GM12878 (cell line): ENCODE measurements around the gene RYR2. TPM values are rescaled to one million over a fixed set of nuclear protein-coding genes. Genes with fewer than 3 reads are reported as not detected.

Experiments used
- ATAC-seq: fragments of 200-7000 bp; cut with Tn5 transposase; 3 replicates; pipeline ENCODE4 v1.9.1; 2020; ENCODE audit warnings: mild to moderate bottlenecking, moderate library complexity
- Bru-seq: library from RNA; stranded (reverse); fragments of 400-500 nt; gene quantifications from one replicate; lab custom pipeline; 2021; lab: Mats Ljungman, UMichigan
- BruChase-seq, 2 experiments: library from RNA; stranded (reverse); fragments of 400-500 nt; gene quantifications; one replicate each; lab custom pipeline; 2021; lab: Mats Ljungman, UMichigan
- BruUV-seq: library from RNA; stranded (reverse); fragments of 400-500 nt; replicated peaks from 2 replicates; lab custom pipeline; 2021; lab: Mats Ljungman, UMichigan
- CTCF ChIA-PET: fragments of 300-600 bp; sonication (Branson Sonifier 250); formaldehyde crosslinking; extraction: SDS; loops from one replicate; lab custom pipeline; 2021; ENCODE audit warnings: inconsistent platforms; lab: Yijun Ruan, JAX
- POLR2A ChIA-PET: fragments of 350-600 bp; formaldehyde crosslinking; extraction: SDS; loops from one replicate; lab custom pipeline; 2021; ENCODE audit warnings: inconsistent platforms; lab: Charles Lee
- RAD21 ChIA-PET: fragments of 300-600 bp; sonication (Branson Sonifier 250); formaldehyde crosslinking; loops from one replicate; lab custom pipeline; 2023; ENCODE audit warnings: antibody characterized with exemption; ENCODE audit not compliant: unreplicated experiment; lab: Charles Lee
- SMC1A ChIA-PET: fragments of 300-600 bp; sonication (Branson Sonifier 250); formaldehyde crosslinking; loops from one replicate; lab custom pipeline; 2023; ENCODE audit not compliant: unreplicated experiment, uncharacterized antibody; lab: Charles Lee
- DNase-seq: peaks from one replicate; pipeline ENCODE4 v3.0.0-alpha.2; 2011; ENCODE audit warnings: low read depth, low spot score
- FAIRE-seq: peaks from 3 replicates; lab custom pipeline; 2011; peaks lifted over from hg19 to GRCh38; lab: Jason Lieb, UNC
- H2AFZ ChIP-seq: 2 replicates; pipeline ENCODE4 v1.6.0; 2011; ENCODE audit warnings: low read depth, low read length, control low read depth; ENCODE audit not compliant: control insufficient read depth
- H3K27ac ChIP-seq: 2 replicates; pipeline ENCODE4 v1.5.1; 2011; ENCODE audit warnings: control low read depth; ENCODE audit not compliant: control insufficient read depth, insufficient read depth
- H3K27me3 ChIP-seq, 2 experiments: replicated peaks in 1 of 2; 2 replicates each; pipeline versions ENCODE4 v1.6.0 to v1.6.1; 2011; ENCODE audit warnings: low read length in 1 of 2; ENCODE audit not compliant: control insufficient read depth in 2 of 2, insufficient read depth in 2 of 2
- H3K36me3 ChIP-seq, 2 experiments: 2 replicates each; pipeline ENCODE4 v1.5.1; 2011; ENCODE audit warnings: low read length in 1 of 2; ENCODE audit not compliant: control insufficient read depth in 2 of 2, insufficient read depth in 2 of 2
- H3K4me1 ChIP-seq: 2 replicates; pipeline ENCODE4 v1.6.1; 2011; ENCODE audit warnings: mild to moderate bottlenecking, low read length, moderate library complexity, mixed read lengths; ENCODE audit not compliant: control insufficient read depth, insufficient read depth
- H3K4me2 ChIP-seq: 2 replicates; pipeline ENCODE4 v1.6.0; 2011; ENCODE audit warnings: control low read depth; ENCODE audit not compliant: control insufficient read depth, insufficient read depth
- H3K4me3 ChIP-seq: fragments of 200-600 bp; sonication (generic); 2 replicates; pipeline ENCODE4 v1.5.1; 2016
- H3K79me2 ChIP-seq: 2 replicates; pipeline ENCODE4 v1.6.0; 2011; ENCODE audit warnings: low read length; ENCODE audit not compliant: control insufficient read depth, insufficient read depth
- H3K9ac ChIP-seq: 2 replicates; pipeline ENCODE4 v1.8.0; 2011; ENCODE audit warnings: low read length, control low read depth, mixed read lengths; ENCODE audit not compliant: control insufficient read depth, insufficient read depth
- H3K9me3 ChIP-seq: replicated peaks from 3 replicates; pipeline ENCODE4 v1.5.1; 2011; ENCODE audit warnings: mild to moderate bottlenecking, low read length; ENCODE audit not compliant: control insufficient read depth, insufficient read depth
- H4K20me1 ChIP-seq: 2 replicates; pipeline ENCODE4 v1.6.0; 2011; ENCODE audit not compliant: control insufficient read depth, insufficient read depth
- CREB1 ChIP-seq: IDR thresholded peaks from 2 replicates; pipeline ENCODE4 v1.6.1; 2012; ENCODE audit warnings: low read depth, mild to moderate bottlenecking, inconsistent platforms
- ESRRA ChIP-seq: IDR thresholded peaks from 2 replicates; pipeline ENCODE4 v1.6.1; 2012; ENCODE audit warnings: mild to moderate bottlenecking, low read length, improper control_type of control experiment
- ETV6 ChIP-seq, 2 experiments: fragments of 450-650 bp in 1 of 2; IDR thresholded peaks in 1 of 2; conservative IDR thresholded peaks in 1 of 2; 2 replicates each; pipeline ENCODE4 v1.6.1; 2014; ENCODE audit warnings: antibody characterized with exemption in 1 of 2, borderline replicate concordance in 1 of 2, low read depth in 1 of 2, mild to moderate bottlenecking in 1 of 2, moderate library complexity in 1 of 2
- FOS ChIP-seq: IDR thresholded peaks from 3 replicates; pipeline ENCODE4 v1.6.1; 2011; ENCODE audit warnings: borderline replicate concordance; ENCODE audit not compliant: insufficient read length; ENCODE audit errors: extremely low read depth
- MYB ChIP-seq: fragments of 150-350 bp; IDR thresholded peaks from 2 replicates; pipeline ENCODE4 v1.6.1; 2014; ENCODE audit warnings: mild to moderate bottlenecking, low read depth, low read length, borderline replicate concordance
- NR2C2 ChIP-seq: IDR thresholded peaks from 2 replicates; pipeline ENCODE4 v1.6.1; 2011; ENCODE audit warnings: borderline replicate concordance, low read depth; ENCODE audit not compliant: control insufficient read depth, insufficient read length
- PAX5 ChIP-seq: IDR thresholded peaks from 2 replicates; pipeline ENCODE4 v1.6.1; 2011; ENCODE audit warnings: low read depth, low read length, borderline replicate concordance
- PBX3 ChIP-seq: IDR thresholded peaks from 2 replicates; pipeline ENCODE4 v1.6.1; 2011; ENCODE audit warnings: mild to moderate bottlenecking, low read depth, low read length, moderate library complexity; ENCODE audit not compliant: insufficient replicate concordance
- RCOR1 ChIP-seq: conservative IDR thresholded peaks from 2 replicates; pipeline ENCODE4 v1.6.1; 2012; ENCODE audit warnings: low read depth, low read length, improper control_type of control experiment
- SUPT20H ChIP-seq: IDR thresholded peaks from 2 replicates; pipeline ENCODE4 v1.6.1; 2011; ENCODE audit warnings: low read depth, mild to moderate bottlenecking, low read length, moderate library complexity, borderline replicate concordance; ENCODE audit not compliant: control insufficient read depth
- TARDBP ChIP-seq: IDR thresholded peaks from 2 replicates; pipeline ENCODE4 v1.6.1; 2016; ENCODE audit warnings: borderline replicate concordance
- TCF12 ChIP-seq: IDR thresholded peaks from 2 replicates; pipeline ENCODE4 v1.6.1; 2011; ENCODE audit warnings: low read depth, mild to moderate bottlenecking, low read length
- WRNIP1 ChIP-seq: IDR thresholded peaks from 2 replicates; pipeline ENCODE4 v1.6.1; 2011; ENCODE audit warnings: low read depth, low read length, improper control_type of control experiment, borderline replicate concordance
- WGBS: methylation state at CpG from one replicate; pipeline ENCODE4 v1.1.6; 2016; ENCODE audit warnings: low lambda C conversion rate; ENCODE audit not compliant: insufficient replicate concordance, insufficient coverage; ENCODE audit errors: missing lambda C conversion rate; 5-methylcytosine and 5-hydroxymethylcytosine counted together
- in situ Hi-C: fragments of 300-500 bp; cut with MboI; formaldehyde crosslinking; loops from 9 replicates; pipeline ENCODE4 v1.14.3; 2018; ENCODE audit warnings: mixed read lengths
- intact Hi-C: fragments of 100-400 bp; cut with micrococcal nuclease; formaldehyde crosslinking; loops from one replicate; pipeline ENCODE4 v1.14.2; 2022; ENCODE audit not compliant: unreplicated experiment
- long read RNA-seq, 2 experiments: library from polyadenylated mRNA; unstranded; transcript quantifications; one replicate each; pipeline ENCODE4 v2.0.0, GENCODE V29; 2019 to 2020
- polyA minus RNA-seq, 3 experiments: library from RNA; depleted of rRNA, polyadenylated mRNA; stranded (reverse); fragments of >200 nt; gene quantifications; 2 replicates each; pipeline ENCODE4 v1.2.3, GENCODE V29; 2011
- polyA plus RNA-seq, 11 experiments: library from polyadenylated mRNA; depleted of rRNA in 4 of 11; unstranded in 6 of 11; stranded (reverse) in 5 of 11; fragments of >200 nt; fragmentation: Nextera tagmentation in 4 of 11; fragmentation: Illumina TruSeq in 1 of 11; extraction: Ambion mirVana in 4 of 11; extraction: Trizol in 1 of 11; gene quantifications; 1 replicate in 1 of 11; 2 replicates in 10 of 11; pipeline versions ENCODE4 v1.2.1 to v1.2.3, GENCODE V29; 2011 to 2016; ENCODE audit warnings: inconsistent platforms in 2 of 11, missing spikeins in 2 of 11, low read depth in 1 of 11
- total RNA-seq, 4 experiments: library from RNA; depleted of rRNA in 3 of 4; stranded (reverse); fragments of >200 nt in 3 of 4; fragmentation: Illumina TruSeq in 1 of 4; extraction: Trizol in 1 of 4; gene quantifications; 2 replicates each; pipeline versions ENCODE4 v1.2.1 to v1.2.3, GENCODE V29; 2013 to 2021

RYR2 gene
- total RNA-seq (2013; cell fraction: nucleolus; rRNA removed): 0.02 TPM in 2 replicates
- total RNA-seq (2014; rRNA removed): not detected in 2 replicates
- total RNA-seq (2014; rRNA removed; fragmentation: Illumina TruSeq; extraction: Trizol): not detected in 2 replicates
- total RNA-seq (2021): 0.03 TPM in 1 of 2 replicates, not detected in the other
- not detected for polyA plus RNA-seq (2011; ENCODE audit: low read depth)
- polyA plus RNA-seq (2011; rRNA removed): 0.04 and 0.10 TPM in 2 replicates
- polyA plus RNA-seq (2011; cell fraction: cytosol; rRNA removed): under 0.01 TPM in 1 of 2 replicates, not detected in the other
- 0.01 and 0.07 TPM in 2 replicates for polyA plus RNA-seq (2011; cell fraction: nucleus; rRNA removed)
- not detected in 2 replicates for polyA plus RNA-seq (2012)
- not detected in 2 replicates for polyA plus RNA-seq (2014; fragmentation: Illumina TruSeq; extraction: Trizol)
- polyA plus RNA-seq (2014; fragmentation: Nextera tagmentation; extraction: Ambion mirVana): not detected
- not detected in 2 replicates for polyA plus RNA-seq (2014; rRNA removed)
- under 1 TPM in 1 of 2 experiments, not detected in 1; 0.01 TPM for polyA plus RNA-seq (2016; fragmentation: Nextera tagmentation; extraction: Ambion mirVana)
- 0.07 and 0.10 TPM in 2 replicates for polyA minus RNA-seq (2011; rRNA and poly(A)+ RNA removed)
- polyA minus RNA-seq (2011; cell fraction: cytosol; rRNA and poly(A)+ RNA removed): not detected in 2 replicates
- polyA minus RNA-seq (2011; cell fraction: nucleus; rRNA and poly(A)+ RNA removed): 0.10 and 0.12 TPM in 2 replicates
- Bru-seq, nascent RNA: percentile 2 among the genes with signal in this experiment
- BruChase-seq, experiment 1, labeled RNA remaining after a 6-hour chase: percentile 1 among the genes with signal in this experiment
- percentile 2 among the genes with signal in this experiment for BruChase-seq, experiment 2, labeled RNA remaining after a 2-hour chase
- long read RNA-seq, experiment 1: 0 reads
- long read RNA-seq, experiment 2, partial matches to known transcripts: 0 of 5 reads
- long read RNA-seq, experiment 2, other reads (novel, unspliced or antisense): 5 of 5 reads

GRCh38 chr1:237041795-237042525 is at the start of gene RYR2:
TSS of gene RYR2 (plus strand) at chr1:237042184. CDS start at chr1:237042522, 338 bp downstream.
- ATAC-seq: no peak
- in situ Hi-C loops: no loop called here

GRCh38 chr1:236992449-236992848 is 49.5 kb upstream of the RYR2 start:
- no peak overlapping the region for H3K4me3 ChIP-seq
- ChIA-PET POLR2A (no interaction called here), RAD21 (no interaction called here), CTCF (no interaction called here), SMC1A (no interaction called here)
- no peaks in the 10 kb centered on the region for H3K79me2 ChIP-seq
- H3K27me3 ChIP-seq: no peaks in the 10 kb centered on the region
- intact Hi-C loops (no loop called here), in situ Hi-C loops (no loop called here)
- H3K4me1 ChIP-seq: no peaks in the 10 kb centered on the region
- FAIRE-seq (no peak), DNase-seq (no peak), ATAC-seq (no peak)
- no peak overlapping the region for H3K27ac ChIP-seq
- WGBS: 40% methylated on average over 8 of the region's 8 CpGs
- H3K36me3 ChIP-seq: no peaks in the 10 kb centered on the region
- H3K4me2 ChIP-seq: no peak overlapping the region
- no peaks in the 10 kb centered on the region; the same call in 2 of the 3 replicates for H3K9me3 ChIP-seq
- H2AFZ ChIP-seq: no peak overlapping the region
- no peaks in the 10 kb centered on the region for H4K20me1 ChIP-seq
- H3K9ac ChIP-seq: no peak overlapping the region
- BruUV-seq: no TSS peak
- TF ChIP-seq RCOR1 (no peak), TCF12 (no peak), FOS (no peak), PAX5 (no peak), ETV6 (conservative IDR thresholded peaks at IDR 0.05 in 1 of 2, IDR thresholded peaks at IDR 0.05 in 1 of 2; ENCODE audit: borderline replicate concordance in 1 of 2, low read depth in 1 of 2) (no peak), SUPT20H (no peak), NR2C2 (no peak), WRNIP1 (no peak), PBX3 (no peak), ESRRA (no peak)

More at GRCh38 chr1:237041795-237042525, at the start of gene RYR2:
- ChIA-PET SMC1A (no interaction called here), CTCF (no interaction called here), RAD21 (no interaction called here), POLR2A (no interaction called here)
- no peaks in the 10 kb centered on the region for H4K20me1 ChIP-seq
- no TSS peak for BruUV-seq
- DNase-seq (no peak), FAIRE-seq (no peak)
- 30% methylated on average over 54 of the region's 87 CpGs for WGBS
- no peaks in the 10 kb centered on the region for H3K36me3 ChIP-seq
- no peak within 1 kb of the TSS for H3K27ac ChIP-seq
- no peaks in the 10 kb centered on the region for H3K4me1 ChIP-seq
- H3K4me2 ChIP-seq: no peak within 1 kb of the TSS
- peaks cover 7 to 10% of the 10 kb centered on the region in 2 experiments for H3K27me3 ChIP-seq
- no peak within 1 kb of the TSS for H3K4me3 ChIP-seq
- TF ChIP-seq TARDBP (no peak), CREB1 (no peak), MYB (no peak)
- H3K9me3 ChIP-seq: no peaks in the 10 kb centered on the region
- H3K79me2 ChIP-seq: no peaks in the 10 kb centered on the region
- H2AFZ ChIP-seq: no peak within 1 kb of the TSS
- intact Hi-C loops: no loop called here
- H3K9ac ChIP-seq: no peak within 1 kb of the TSS
